Measurements from ENCODE around the gene GPR17.

Gene GPR17

GRCh38 chr2:127661949-127662510 is 16.1 kb downstream of the GPR17 start:
- no peak for DNase-seq (ENCODE audit: low read depth)
- H3K4me3 ChIP-seq (ENCODE audit: low read depth, low read length), result no peak overlapping the region
- TF ChIP-seq CTCF (IDR thresholded peaks at IDR 0.05; ENCODE audit: insufficient read depth, low read depth, low read length, missing control alignments), result no peak

- no peak for DNase-seq (ENCODE audit: low read depth)
- TF ChIP-seq CTCF (IDR thresholded peaks at IDR 0.05; ENCODE audit: insufficient read depth, low read depth, low read length, missing control alignments), result no peak
- H3K4me3 ChIP-seq (ENCODE audit: low read depth, low read length), result no peak overlapping the region
Observed at GRCh38 chr2:127662937-127663565, 17.1 kb downstream of the GPR17 start.

- TF ChIP-seq CTCF (IDR thresholded peaks at IDR 0.05; ENCODE audit: insufficient read depth, low read depth, low read length, missing control alignments), result no peak
- H3K4me3 ChIP-seq (ENCODE audit: low read depth, low read length), result no peak overlapping the region
- DNase-seq (ENCODE audit: low read depth), result no peak
Observed at GRCh38 chr2:127663566-127664064, 17.7 kb downstream of the GPR17 start.

GRCh38 chr2:127664065-127664894 is 18.3 kb downstream of the GPR17 start:
- no peak for TF ChIP-seq CTCF (IDR thresholded peaks at IDR 0.05; ENCODE audit: insufficient read depth, low read depth, low read length, missing control alignments)
- no peak overlapping the region for H3K4me3 ChIP-seq (ENCODE audit: low read depth, low read length)
- DNase-seq (ENCODE audit: low read depth), result no peak

GRCh38 chr2:127664895-127665225 is 18.9 kb downstream of the GPR17 start:
- TF ChIP-seq CTCF (IDR thresholded peaks at IDR 0.05; ENCODE audit: insufficient read depth, low read depth, low read length, missing control alignments), result no peak
- no peak for DNase-seq (ENCODE audit: low read depth)
- H3K4me3 ChIP-seq (ENCODE audit: low read depth, low read length), result no peak overlapping the region

GRCh38 chr2:127665267-127665893 is 19.4 kb downstream of the GPR17 start:
- no peak for DNase-seq (ENCODE audit: low read depth)
- TF ChIP-seq CTCF (IDR thresholded peaks at IDR 0.05; ENCODE audit: insufficient read depth, low read depth, low read length, missing control alignments), result no peak

More at GRCh38 chr2:127665267-127665893, 19.4 kb downstream of the GPR17 start:
- no peak overlapping the region for H3K4me3 ChIP-seq (ENCODE audit: low read depth, low read length)

All from GM12865 (cell line).